Nephron (organoid): Measurements from ENCODE around the gene CNKSR2.
A peak's percentile ranks its signal among the peaks of the same experiment; 100 is the strongest.
"Not testable (repeated sequence)": the region's sequence is repeated elsewhere in the genome, so short reads cannot be mapped to it uniquely, and the experiment has no call there.

ENCODE experiments used
- H3K27ac Mint-ChIP-seq, 3 experiments: 2 replicates each; pipeline ENCODE4 v1.8.0; 2020; ENCODE audit warnings: mixed read lengths in 3 of 3, mild to moderate bottlenecking in 2 of 3, moderate library complexity in 1 of 3
- H3K27me3 Mint-ChIP-seq: 2 replicates; pipeline ENCODE4 v1.8.0; 2021; ENCODE audit warnings: low read depth, mild to moderate bottlenecking, moderate library complexity, mixed read lengths
- H3K36me3 Mint-ChIP-seq: 2 replicates; pipeline ENCODE4 v1.8.0; 2020; ENCODE audit warnings: low read depth, mixed read lengths
- H3K4me1 Mint-ChIP-seq: 2 replicates; pipeline ENCODE4 v1.8.0; 2020; ENCODE audit warnings: mixed read lengths
- H3K4me3 Mint-ChIP-seq, 3 experiments: 2 replicates each; pipeline ENCODE4 v1.8.0; 2020; ENCODE audit warnings: mild to moderate bottlenecking in 3 of 3, mixed read lengths in 3 of 3, moderate library complexity in 2 of 3
- H3K9me3 Mint-ChIP-seq: 2 replicates; pipeline ENCODE4 v1.8.0; 2020; ENCODE audit warnings: mixed read lengths
- CTCF ChIP-seq, 3 experiments: fragments of 200-600 bp; sonication (generic); IDR thresholded peaks; one replicate each; pipeline ENCODE4 v1.5.0; 2021; ENCODE audit warnings: antibody characterized with exemption in 3 of 3; ENCODE audit not compliant: unreplicated experiment in 3 of 3

CNKSR2 gene

GRCh38 chrX:21440911-21441310 is 66.7 kb downstream of the CNKSR2 start:
- no peaks in the 10 kb centered on the region for H3K27me3 Mint-ChIP-seq
- H3K36me3 Mint-ChIP-seq, result no peaks in the 10 kb centered on the region
- no peak for TF ChIP-seq CTCF (IDR thresholded peaks at IDR 0.05; ENCODE audit: unreplicated experiment in 3 of 3)
- no peak overlapping the region for H3K27ac Mint-ChIP-seq
- no peaks in the 10 kb centered on the region for H3K4me1 Mint-ChIP-seq
- no peak overlapping the region for H3K4me3 Mint-ChIP-seq
- no peaks in the 10 kb centered on the region for H3K9me3 Mint-ChIP-seq

DNA sequence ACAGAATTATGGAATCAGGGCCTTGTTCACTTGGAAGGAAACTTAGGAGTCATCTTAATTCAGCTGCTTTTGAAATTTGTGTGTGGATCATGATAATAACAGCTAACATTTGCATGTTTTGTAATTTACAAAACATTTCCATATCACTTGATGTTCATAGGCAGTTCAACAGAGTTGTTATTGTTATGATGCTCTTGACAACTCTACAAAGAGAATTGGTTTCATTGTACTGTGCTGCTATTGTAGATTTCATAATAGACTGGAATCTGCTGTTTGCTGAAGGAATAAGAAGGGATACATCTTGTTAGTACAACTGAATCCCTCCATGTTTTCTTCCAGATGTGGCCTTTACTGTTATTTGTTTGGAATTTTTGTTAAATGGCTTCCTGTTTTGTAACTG is 83.5 kb downstream of the CNKSR2 start:
- no peaks in the 10 kb centered on the region for H3K4me1 Mint-ChIP-seq
- no peaks in the 10 kb centered on the region for H3K36me3 Mint-ChIP-seq
- no peaks in the 10 kb centered on the region for H3K9me3 Mint-ChIP-seq
- H3K27ac Mint-ChIP-seq, result no peak overlapping the region
- H3K4me3 Mint-ChIP-seq, result no peak overlapping the region
- no peak for TF ChIP-seq CTCF (IDR thresholded peaks at IDR 0.05; ENCODE audit: unreplicated experiment in 3 of 3)
- H3K27me3 Mint-ChIP-seq, result no peaks in the 10 kb centered on the region

DNA sequence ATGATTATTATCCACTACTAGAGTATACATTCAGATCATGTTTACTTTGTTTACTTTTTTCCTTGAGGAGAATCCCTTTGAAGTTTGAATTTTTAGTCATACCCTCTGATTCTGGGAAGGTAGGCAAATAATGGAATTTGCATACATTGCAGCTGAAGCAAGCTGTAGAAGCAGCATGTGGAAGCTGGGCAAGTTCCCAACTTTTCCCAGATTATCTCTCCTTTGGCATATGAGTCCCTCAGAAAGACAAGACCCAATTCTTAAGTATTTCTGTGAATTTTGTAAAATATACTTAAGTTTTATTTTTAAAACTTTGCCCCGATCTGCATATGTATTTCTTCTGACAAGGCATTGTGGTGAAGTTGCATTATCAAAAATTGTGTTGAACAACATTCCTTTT is 94.9 kb downstream of the CNKSR2 start:
- Mint-ChIP-seq H3K4me1 (no peaks in the 10 kb centered on the region), H3K27me3 (no peaks in the 10 kb centered on the region), H3K27ac (no peak overlapping the region), H3K9me3 (peaks cover 2% of the 10 kb centered on the region), H3K36me3 (no peaks in the 10 kb centered on the region), H3K4me3 (no peak overlapping the region)
- TF ChIP-seq CTCF (IDR thresholded peaks at IDR 0.05; ENCODE audit: unreplicated experiment in 3 of 3), result no peak

- H3K4me1 Mint-ChIP-seq, result no peaks in the 10 kb centered on the region
- no peak for TF ChIP-seq CTCF (IDR thresholded peaks at IDR 0.05; ENCODE audit: unreplicated experiment in 3 of 3)
- H3K27ac Mint-ChIP-seq, result no peak overlapping the region
- no peaks in the 10 kb centered on the region for H3K36me3 Mint-ChIP-seq
- no peaks in the 10 kb centered on the region for H3K9me3 Mint-ChIP-seq
- H3K4me3 Mint-ChIP-seq, result no peak overlapping the region
- peaks cover 5% of the 10 kb centered on the region for H3K27me3 Mint-ChIP-seq
These were observed 102.7 kb downstream of the CNKSR2 start for GRCh38 chrX:21476909-21477308.

DNA sequence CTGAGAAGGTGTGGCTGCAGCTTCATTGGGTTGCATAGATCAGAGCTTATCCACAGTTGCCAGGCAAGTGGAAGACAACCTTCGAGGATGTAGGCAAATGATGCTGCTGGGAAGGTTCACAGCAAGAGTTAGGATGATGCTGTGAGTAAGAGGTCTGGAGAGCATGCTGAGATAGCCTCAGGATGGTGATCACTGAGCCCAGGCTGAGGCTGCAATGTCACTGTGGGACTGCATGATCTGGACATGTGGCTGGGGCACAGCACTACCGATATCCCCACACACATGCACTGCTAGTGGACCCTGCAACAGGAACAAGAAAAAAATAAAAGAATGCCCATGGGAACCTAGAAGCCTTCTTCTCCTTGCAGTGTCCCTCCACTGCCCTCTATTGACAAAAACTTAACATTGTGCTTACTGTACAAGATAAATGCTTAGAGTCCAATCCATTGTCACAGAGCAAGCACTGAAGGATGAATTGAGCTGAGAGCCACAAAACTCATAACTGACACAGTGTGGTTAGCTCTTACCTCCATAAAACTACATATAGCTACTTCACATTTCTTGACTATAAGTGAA is 105.6 kb downstream of the CNKSR2 start:
- Mint-ChIP-seq H3K36me3 (no peaks in the 10 kb centered on the region), H3K4me1 (no peaks in the 10 kb centered on the region), H3K9me3 (no peaks in the 10 kb centered on the region), H3K4me3 (no peak overlapping the region), H3K27me3 (peaks cover 5% of the 10 kb centered on the region), H3K27ac (no peak overlapping the region)
- peak; percentile 78 to 83 (median 82) for TF ChIP-seq CTCF (IDR thresholded peaks at IDR 0.05; ENCODE audit: unreplicated experiment in 3 of 3)

DNA sequence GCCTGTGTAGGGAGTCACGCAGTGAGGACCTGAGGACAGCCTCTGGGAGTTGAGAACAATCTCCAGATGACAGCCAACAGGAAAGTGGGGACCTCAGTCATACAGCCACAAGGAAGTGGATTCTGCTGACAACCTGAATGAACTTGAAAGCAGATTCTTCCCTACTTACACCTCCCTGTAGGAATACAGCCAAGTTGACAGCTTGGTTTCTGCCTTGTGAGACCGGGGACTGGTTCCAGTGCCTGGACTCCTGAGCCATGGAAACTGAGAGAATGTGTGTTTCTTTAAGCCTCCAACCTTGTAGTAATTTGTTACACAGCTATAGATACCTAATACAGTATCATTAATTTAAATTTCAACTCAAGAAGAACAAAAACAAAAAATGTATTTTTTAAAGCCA is 107.5 kb downstream of the CNKSR2 start:
- H3K27me3 Mint-ChIP-seq, result no peaks in the 10 kb centered on the region
- H3K36me3 Mint-ChIP-seq, result no peaks in the 10 kb centered on the region
- no peaks in the 10 kb centered on the region for H3K9me3 Mint-ChIP-seq
- H3K4me3 Mint-ChIP-seq, result no peak overlapping the region
- H3K4me1 Mint-ChIP-seq, result peaks cover under 1% of the 10 kb centered on the region
- no peak for TF ChIP-seq CTCF (IDR thresholded peaks at IDR 0.05; ENCODE audit: unreplicated experiment in 3 of 3)
- no peak overlapping the region for H3K27ac Mint-ChIP-seq

- not testable (repeated sequence) for H3K27me3 Mint-ChIP-seq, H3K4me3 Mint-ChIP-seq, H3K9me3 Mint-ChIP-seq, H3K36me3 Mint-ChIP-seq, H3K27ac Mint-ChIP-seq
- H3K4me1 Mint-ChIP-seq, result peaks cover 15% of the 10 kb centered on the region
These were observed 109.8 kb downstream of the CNKSR2 start for GRCh38 chrX:21484051-21484450.
